GM19468 (cell line): ENCODE measurements around the gene FAM118B.
A peak's percentile ranks its signal among the peaks of the same experiment; 100 is the strongest.
"Not testable (repeated sequence)": the region's sequence is repeated elsewhere in the genome, so short reads cannot be mapped to it uniquely, and the experiment has no call there.

Experiments
- ATAC-seq: cut with Tn5 transposase; IDR thresholded peaks from one replicate; pipeline ENCODE4 v1.9.1; 2021; ENCODE audit warnings: mild to moderate bottlenecking, moderate library complexity, moderate number of reproducible peaks; ENCODE audit not compliant: unreplicated experiment; ENCODE audit errors: extremely low read depth

The FAM118B gene

GRCh38 chr11:126305699-126306098 is 94.1 kb downstream of the FAM118B start:
- no peak for ATAC-seq

GRCh38 chr11:126307706-126308105 is 96.1 kb downstream of the FAM118B start:
- no peak for ATAC-seq

DNA sequence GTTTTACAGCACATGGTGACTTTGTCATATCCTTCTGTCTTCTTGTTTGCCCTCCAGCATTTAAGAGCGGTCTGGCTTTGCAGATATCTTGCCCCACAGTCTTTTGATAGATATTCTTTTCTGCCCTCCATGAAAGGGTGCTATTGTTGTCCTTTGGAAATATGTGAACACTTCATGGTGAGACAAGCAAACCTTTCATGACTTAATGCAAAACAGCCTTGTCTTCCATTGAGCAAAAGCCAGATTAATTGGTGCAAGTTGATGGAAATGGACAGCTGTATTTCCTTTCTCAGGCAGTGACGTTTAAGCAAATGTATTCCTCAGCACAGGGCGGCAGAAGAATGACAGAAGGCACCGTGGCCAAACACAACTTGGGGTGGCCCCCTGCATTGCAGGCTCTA is 96.7 kb downstream of the FAM118B start:
- no peak for ATAC-seq

- ATAC-seq = not testable (repeated sequence)
Measured at GRCh38 chr11:126308771-126309170, 97.2 kb downstream of the FAM118B start.

- no peak for ATAC-seq
Measured at GRCh38 chr11:126310200-126310991, 98.8 kb downstream of the FAM118B start.

- ATAC-seq = no peak
Measured at GRCh38 chr11:126310992-126311310, 99.4 kb downstream of the FAM118B start.

DNA sequence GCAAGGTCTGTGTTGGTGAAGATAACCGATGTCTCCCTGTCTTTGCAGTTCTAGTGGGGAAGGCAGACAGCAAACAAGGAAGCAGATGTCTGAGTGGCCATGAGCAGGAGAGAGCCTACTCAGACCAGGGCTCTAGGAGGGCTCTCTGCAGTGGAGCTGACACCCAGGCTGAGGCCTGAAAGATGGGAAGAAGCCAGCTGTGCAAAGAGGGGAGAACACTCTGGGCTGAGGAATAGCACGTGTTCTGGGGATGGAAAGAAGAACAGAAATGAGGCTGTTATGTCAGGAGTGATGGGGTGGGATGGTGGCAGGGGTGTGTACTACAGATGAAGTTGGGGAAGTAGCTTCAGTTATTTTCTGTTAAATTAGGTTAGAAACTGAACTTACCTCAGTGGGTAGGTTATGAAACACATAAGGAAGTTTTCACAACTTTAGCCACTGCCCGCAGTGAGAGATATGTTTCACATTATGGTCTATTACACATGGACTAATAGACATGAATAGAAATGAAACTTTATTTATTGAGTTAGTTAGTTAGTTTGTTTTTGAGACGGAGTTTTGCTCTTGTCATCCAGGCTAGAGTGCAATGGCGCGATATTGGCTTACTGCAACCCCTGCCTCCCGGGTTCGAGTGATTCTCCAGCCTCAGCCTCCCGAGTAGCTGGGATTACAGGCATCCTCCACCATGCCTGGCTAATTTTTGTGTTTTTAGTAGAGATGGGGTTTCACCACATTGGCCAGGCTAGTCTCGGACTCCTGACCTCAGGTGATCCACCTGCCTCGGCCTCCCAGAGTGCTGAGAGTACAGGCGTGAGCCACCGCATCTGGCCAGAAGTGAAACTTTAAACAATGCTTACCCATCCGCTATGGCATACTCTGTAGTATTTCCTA is 100.1 kb downstream of the FAM118B start:
- peak; percentile 78 for ATAC-seq
